CD4-positive, alpha-beta T cell treated with Interleukin-17A for 4 hours (primary cell): ENCODE measurements around the gene TMEM201.

Experiments used
- DNase-seq: peaks from one replicate; pipeline ENCODE4 v3.0.0-alpha.2; 2020; ENCODE audit warnings: mixed read lengths

Gene TMEM201

GRCh38 chr1:9580942-9581341 lies 7.8 kb upstream of the TMEM201 start:
- DNase-seq: no peak

- no peak for DNase-seq
Measured at GRCh38 chr1:9586147-9586766, 2.5 kb upstream of the TMEM201 start.

DNA sequence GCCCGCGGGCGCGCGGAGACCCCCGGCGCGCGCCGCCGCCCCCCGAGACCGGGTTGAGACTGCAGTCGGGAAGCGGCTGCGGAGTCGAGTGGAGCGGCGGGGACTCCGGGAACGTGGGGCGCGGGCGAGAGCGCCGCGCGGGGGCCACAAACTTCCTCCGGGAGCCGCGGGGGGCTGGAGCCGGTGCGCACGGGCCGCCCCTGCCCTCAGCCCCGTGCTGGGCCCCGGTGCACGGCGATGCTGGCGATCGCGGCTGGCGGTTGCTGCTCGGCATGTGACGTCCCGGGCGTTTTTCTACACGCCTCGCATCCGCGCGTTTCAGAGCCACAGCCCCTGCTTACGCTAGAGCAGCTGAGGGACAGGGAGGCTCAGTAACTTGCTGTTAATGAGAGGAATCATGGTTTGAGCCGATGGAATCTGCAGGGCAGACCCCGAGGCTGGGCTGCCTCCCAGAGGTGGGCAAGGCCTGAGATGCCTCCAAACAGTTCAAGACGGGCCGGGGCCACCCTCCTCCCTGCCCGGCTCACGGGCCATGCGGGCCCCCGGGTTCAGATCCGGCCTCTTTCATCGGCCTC lies 520 bp downstream of the TMEM201 start:
- peak; percentile 60 for DNase-seq

GRCh38 chr1:9589719-9590157 lies 1.0 kb downstream of the TMEM201 start:
- no peak for DNase-seq

DNA sequence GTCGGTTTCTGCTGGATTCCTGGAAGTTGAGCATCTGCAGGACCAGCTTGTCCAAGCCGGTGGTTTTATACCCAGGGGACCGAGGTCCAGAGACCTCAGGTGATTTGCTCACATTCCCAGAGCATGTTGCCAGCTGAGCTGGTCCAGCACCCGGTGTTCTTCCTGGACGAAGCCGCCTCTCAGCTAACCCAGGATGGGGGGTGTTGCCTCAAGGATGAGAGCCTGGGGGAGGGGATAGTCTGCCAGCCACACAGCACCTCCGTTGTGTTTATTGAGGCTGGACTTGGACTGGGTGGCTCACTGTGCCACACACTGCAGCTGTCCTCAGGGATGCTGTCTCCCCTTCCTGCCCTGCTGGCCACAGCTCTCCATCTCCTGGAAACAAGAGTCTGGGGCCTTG lies 1.5 kb downstream of the TMEM201 start:
- no peak for DNase-seq

- DNase-seq: no peak
Measured at GRCh38 chr1:9590945-9591668, 2.4 kb downstream of the TMEM201 start.

GRCh38 chr1:9591669-9592509 lies 3.2 kb downstream of the TMEM201 start:
- no peak for DNase-seq

DNA sequence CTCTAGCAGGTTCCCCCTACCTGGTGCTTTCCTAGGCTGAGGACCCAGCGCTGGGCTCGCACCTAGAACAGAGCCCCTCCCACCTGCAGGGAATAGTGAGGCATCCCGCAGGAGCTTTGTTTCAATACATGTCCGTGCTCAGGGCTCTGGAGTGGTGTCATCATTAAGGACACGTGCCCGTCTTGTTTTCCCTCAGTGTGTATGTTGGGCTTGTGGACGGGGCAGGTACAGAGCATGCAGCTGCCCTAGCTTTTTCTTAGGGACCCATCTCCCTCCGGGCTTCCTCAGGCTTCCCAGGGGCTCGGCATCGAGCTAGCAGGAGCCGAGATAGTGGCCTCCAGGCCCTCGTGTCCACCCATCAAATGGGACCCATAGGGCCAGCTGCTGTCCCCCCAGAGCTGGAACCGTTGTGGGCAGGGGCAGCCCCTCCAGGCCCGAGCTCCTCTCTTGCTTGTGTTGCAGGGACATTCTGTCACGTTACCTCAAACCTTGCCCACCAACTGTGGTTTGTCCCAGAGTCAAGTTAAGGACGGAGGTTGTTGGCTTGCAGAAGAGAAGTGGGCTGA lies 3.9 kb downstream of the TMEM201 start:
- no peak for DNase-seq

- DNase-seq: no peak
Measured at GRCh38 chr1:9593147-9593491, 4.4 kb downstream of the TMEM201 start.

DNA sequence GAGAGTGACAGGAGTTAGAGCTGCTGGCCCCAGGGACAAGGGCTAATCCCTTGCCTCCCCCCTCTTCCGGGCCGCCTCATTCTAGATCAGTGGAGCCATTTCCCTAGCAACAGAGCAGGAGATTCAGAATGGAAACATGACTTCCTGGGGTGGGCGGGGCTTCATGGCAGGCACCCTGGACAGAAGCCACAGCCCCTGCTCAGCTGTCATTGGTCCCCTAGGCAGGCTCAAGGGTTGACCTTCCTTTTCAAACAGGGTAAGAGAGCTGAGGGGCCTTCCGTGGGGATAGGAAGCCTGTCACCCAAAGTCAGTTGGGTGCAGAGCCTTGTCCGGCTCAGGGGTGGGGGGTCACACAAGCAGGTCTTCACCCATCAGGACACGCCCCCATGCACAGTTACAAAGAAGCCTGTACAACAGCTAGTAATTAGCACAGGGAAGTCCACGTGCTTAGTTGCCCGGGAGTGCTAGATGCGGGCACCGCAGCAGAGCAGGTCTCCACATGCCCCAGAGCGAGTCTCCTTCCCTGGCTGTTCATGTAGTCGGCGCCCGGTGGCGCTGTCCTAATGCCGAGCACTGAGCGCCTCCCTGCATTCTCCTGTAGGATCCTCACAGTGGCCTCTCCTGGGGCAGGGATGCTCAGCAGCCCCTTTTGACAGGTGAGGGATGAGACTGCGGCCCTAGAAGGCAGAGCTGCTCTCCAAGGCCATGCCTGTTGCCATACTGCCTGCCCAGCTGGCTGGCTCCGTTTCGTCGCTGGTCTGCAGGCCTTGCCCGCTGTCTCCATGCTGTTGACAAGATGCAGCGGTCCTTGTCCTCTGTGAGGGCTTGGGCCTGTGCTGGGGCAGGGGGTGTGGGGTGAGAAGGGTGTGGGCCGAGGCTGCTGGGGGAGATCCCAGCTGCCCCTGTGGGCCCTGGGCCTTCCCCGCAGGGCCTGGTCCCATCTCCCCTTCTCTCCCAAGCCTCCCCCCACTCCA lies 5.1 kb downstream of the TMEM201 start:
- DNase-seq: peak; percentile 47

DNA sequence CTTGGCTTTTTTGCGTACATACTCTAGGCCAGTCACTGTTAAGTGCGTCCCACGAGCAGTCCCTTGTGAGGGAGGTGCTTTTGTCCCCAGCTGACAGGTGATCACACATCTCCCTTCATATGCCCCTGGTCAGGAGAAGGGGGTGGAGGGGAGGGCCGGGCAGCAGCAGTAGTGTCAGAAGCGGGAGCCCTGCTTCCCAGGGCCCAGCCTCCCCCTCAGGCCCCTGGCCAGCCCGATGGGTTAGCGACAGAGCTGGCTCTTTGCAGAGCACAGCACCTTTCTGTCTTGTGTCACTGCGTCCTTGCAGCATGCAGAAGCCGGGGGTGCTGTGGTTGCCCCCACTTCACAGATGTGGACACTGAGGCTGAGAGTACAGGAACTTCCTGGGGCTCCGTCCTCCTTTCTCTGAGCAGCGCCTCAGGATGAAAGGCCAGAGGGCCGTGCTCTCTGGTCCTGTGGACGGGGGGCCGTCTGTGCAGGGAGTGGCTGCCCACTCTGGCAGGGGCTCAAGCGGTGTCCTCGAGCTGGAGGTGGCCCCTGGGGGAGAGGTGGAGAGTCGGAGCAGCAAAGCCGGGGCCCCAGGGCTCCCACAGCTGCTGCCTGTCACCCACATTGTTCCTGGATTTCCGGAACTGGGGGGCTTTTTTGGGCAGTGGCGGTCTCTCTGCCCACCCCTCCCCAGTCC lies 5.9 kb downstream of the TMEM201 start:
- no peak for DNase-seq

GRCh38 chr1:9595156-9595967 lies 6.7 kb downstream of the TMEM201 start:
- no peak for DNase-seq

GRCh38 chr1:9595968-9596340 lies 7.2 kb downstream of the TMEM201 start:
- DNase-seq: no peak

DNA sequence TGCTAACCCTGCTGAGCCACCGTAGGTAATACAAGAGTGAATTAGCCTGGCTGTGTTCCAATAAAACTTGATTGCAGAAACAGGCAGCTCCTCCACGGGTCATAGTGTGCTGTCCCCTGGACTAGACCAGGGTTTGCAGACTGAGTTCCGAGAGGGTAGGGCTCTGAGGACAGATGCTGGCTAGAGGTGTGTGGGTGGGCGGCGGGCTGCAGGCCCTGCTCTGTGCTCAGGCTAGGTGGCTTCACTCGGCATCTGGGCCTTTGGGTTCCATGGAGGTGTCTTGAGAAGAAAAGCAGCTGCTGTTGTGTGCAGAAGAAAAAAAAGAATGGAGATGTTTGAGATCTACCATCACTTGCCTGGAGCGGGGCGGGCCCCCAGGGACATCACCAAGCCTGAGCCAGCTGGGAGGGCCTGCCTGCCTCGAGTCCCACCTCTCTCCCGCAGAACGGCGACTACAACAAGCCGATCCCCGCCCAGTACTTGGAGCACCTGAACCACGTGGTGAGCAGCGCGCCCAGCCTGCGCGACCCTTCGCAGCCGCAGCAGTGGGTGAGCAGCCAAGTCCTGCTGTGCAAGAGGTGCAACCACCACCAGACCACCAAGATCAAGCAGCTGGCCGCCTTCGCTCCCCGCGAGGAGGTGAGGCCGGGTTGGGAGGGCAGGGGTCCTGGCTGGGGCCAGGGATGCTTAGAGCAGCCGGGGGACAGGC lies 7.9 kb downstream of the TMEM201 start:
- DNase-seq: no peak

GRCh38 chr1:9597361-9598315 lies 8.9 kb downstream of the TMEM201 start:
- no peak for DNase-seq

GRCh38 chr1:9598316-9598700 lies 9.6 kb downstream of the TMEM201 start:
- no peak for DNase-seq

- DNase-seq: no peak
Measured at GRCh38 chr1:9599741-9600140, 11.0 kb downstream of the TMEM201 start.
